K562 (cell line): ENCODE measurements around the gene CCDC175. TPM values are rescaled to one million over a fixed set of nuclear protein-coding genes. Genes with fewer than 3 reads are reported as not detected.

ENCODE experiments used
- ATAC-seq: fragments of 200-7000 bp; cut with Tn5 transposase; 3 replicates; pipeline ENCODE4 v1.9.1; 2020; ENCODE audit warnings: moderate library complexity
- BruUV-seq: library from RNA; stranded (reverse); fragments of 400-500 nt; replicated peaks from 2 replicates; lab custom pipeline; 2021; lab: Mats Ljungman, UMichigan
- CTCF ChIA-PET: fragments of 300-600 bp; formaldehyde crosslinking; extraction: SDS; loops from one replicate; lab custom pipeline; 2021; ENCODE audit warnings: low intra/inter-chr PET ratio; lab: Yijun Ruan, JAX
- POLR2A ChIA-PET: fragments of 300-600, 350-650 bp; sonication (Branson Sonifier 250); formaldehyde crosslinking; extraction: SDS; loops from one replicate; lab custom pipeline; 2021; ENCODE audit warnings: antibody characterized with exemption, inconsistent platforms; lab: Yijun Ruan, JAX
- DNase-seq, 4 experiments: peaks; one replicate each; pipeline versions ENCODE4 v3.0.0 to v3.0.0-alpha.2; 2011 to 2018; ENCODE audit warnings: low spot score in 3 of 4, mixed read lengths in 3 of 4; ENCODE audit errors: extremely low read depth in 1 of 4
- FAIRE-seq: peaks from 2 replicates; lab custom pipeline; 2011; peaks lifted over from hg19 to GRCh38; lab: Jason Lieb, UNC
- H2AFZ ChIP-seq: 2 replicates; pipeline ENCODE4 v1.6.0; 2011; ENCODE audit warnings: low read depth, low read length, control low read depth, inconsistent platforms
- H3K27ac ChIP-seq: fragments of 200-600 bp; 3 replicates; pipeline ENCODE4 v1.8.0; 2011; ENCODE audit warnings: low read depth, mild to moderate bottlenecking, control low read depth, inconsistent platforms, low read length, moderate library complexity, mixed read lengths; ENCODE audit errors: extremely low read depth
- H3K27me3 ChIP-seq, 2 experiments: fragments of 300-600 bp in 1 of 2; 2 replicates in 1 of 2; 3 replicates in 1 of 2; pipeline versions ENCODE4 v1.6.0 to v1.8.0; 2011; ENCODE audit warnings: inconsistent platforms in 2 of 2, low read length in 2 of 2, mild to moderate bottlenecking in 1 of 2, mixed read lengths in 1 of 2, moderate library complexity in 1 of 2; ENCODE audit not compliant: control insufficient read depth in 2 of 2, insufficient read depth in 2 of 2
- H3K36me3 ChIP-seq: fragments of 300-600 bp; 3 replicates; pipeline ENCODE4 v1.8.0; 2011; ENCODE audit warnings: mild to moderate bottlenecking, low read length, inconsistent platforms; ENCODE audit not compliant: control insufficient read depth, insufficient read depth
- H3K4me1 ChIP-seq, 2 experiments: fragments of 200-600 bp in 1 of 2; replicated peaks in 1 of 2; 2 replicates in 1 of 2; 3 replicates in 1 of 2; pipeline versions ENCODE4 v1.5.1 to v1.8.0; 2011; ENCODE audit warnings: inconsistent platforms in 2 of 2, low read length in 2 of 2, mild to moderate bottlenecking in 1 of 2, mixed read lengths in 1 of 2, moderate library complexity in 1 of 2; ENCODE audit not compliant: control insufficient read depth in 2 of 2, insufficient read depth in 2 of 2
- H3K4me2 ChIP-seq: 2 replicates; pipeline ENCODE4 v1.6.1; 2011; ENCODE audit warnings: low read length, control low read depth, inconsistent platforms, mixed read lengths; ENCODE audit not compliant: insufficient read depth
- H3K4me3 ChIP-seq: fragments of 200-600 bp; sonication (generic), shearing (Covaris generic); 2 replicates; pipeline ENCODE4 v1.5.1; 2016; ENCODE audit warnings: control low read depth, inconsistent platforms
- H3K79me2 ChIP-seq: fragments of 200-600 bp; 3 replicates; pipeline ENCODE4 v1.8.0; 2011; ENCODE audit warnings: low read length, inconsistent platforms; ENCODE audit not compliant: control insufficient read depth, insufficient read depth
- H3K9ac ChIP-seq, 2 experiments: 2 replicates each; pipeline versions ENCODE4 v1.6.0 to v1.6.1; 2011; ENCODE audit warnings: low read depth in 2 of 2, low read length in 2 of 2, control low read depth in 1 of 2, inconsistent platforms in 1 of 2, mild to moderate bottlenecking in 1 of 2, mixed read lengths in 1 of 2; ENCODE audit not compliant: insufficient read depth in 1 of 2
- H3K9me1 ChIP-seq: one replicate; pipeline ENCODE4 v1.6.0; 2011; ENCODE audit warnings: inconsistent platforms, mild to moderate bottlenecking, low read length, moderate library complexity; ENCODE audit not compliant: control insufficient read depth, insufficient read depth
- H3K9me3 ChIP-seq: replicated peaks from 2 replicates; pipeline ENCODE4 v1.5.1; 2011; ENCODE audit warnings: low read depth, low read length, inconsistent platforms; ENCODE audit not compliant: control insufficient read depth, insufficient read depth
- H4K20me1 ChIP-seq: replicated peaks from 2 replicates; pipeline ENCODE4 v1.6.1; 2011; ENCODE audit warnings: low read length, inconsistent platforms, mixed read lengths; ENCODE audit not compliant: control insufficient read depth, insufficient read depth
- CHD4 ChIP-seq: fragments of 200-600 bp; sonication (generic); IDR thresholded peaks from 3 replicates; pipeline ENCODE4 v1.6.1; 2012; ENCODE audit warnings: low read depth, mild to moderate bottlenecking, mixed read lengths, low read length, inconsistent platforms; ENCODE audit not compliant: insufficient read depth, insufficient replicate concordance, poor library complexity, severe bottlenecking
- SNRNP70 ChIP-seq: fragments of 200-400 bp; formaldehyde crosslinking; optimal IDR thresholded peaks from 2 replicates; pipeline ENCODE3; 2017; ENCODE audit warnings: low read depth, low read length
- ZFP30 ChIP-seq: fragments of 250-450 bp; sonication (Bioruptor Pico); IDR thresholded peaks from 2 replicates; pipeline ENCODE4 v1.8.0; 2022; ENCODE audit warnings: moderate library complexity, mild to moderate bottlenecking, inconsistent platforms, borderline replicate concordance
- WGBS: fragments of 100-300 bp; shearing (Covaris generic); methylation state at CpG from one replicate; pipeline ENCODE4 v1.1.6; 2016; ENCODE audit warnings: low coverage, mixed read lengths; ENCODE audit not compliant: insufficient coverage; ENCODE audit errors: missing lambda C conversion rate; 5-methylcytosine and 5-hydroxymethylcytosine counted together
- in situ Hi-C: fragments of 300-500 bp; cut with MboI; formaldehyde crosslinking; loops from 4 replicates; pipeline ENCODE4 v1.15.0; 2018; ENCODE audit warnings: inconsistent platforms, mixed read lengths
- intact Hi-C: fragments of 100-400 bp; cut with micrococcal nuclease; formaldehyde crosslinking; loops from 2 replicates; pipeline ENCODE4 v1.14.2; 2022
- polyA plus RNA-seq, 8 experiments: library from polyadenylated mRNA; depleted of rRNA in 4 of 8; stranded (reverse) in 5 of 8; unstranded in 3 of 8; fragments of >200 nt; fragmentation: Nextera tagmentation in 2 of 8; fragmentation: Illumina TruSeq in 1 of 8; extraction: Ambion mirVana in 2 of 8; extraction: Trizol in 1 of 8; gene quantifications; 2 replicates each; pipeline versions ENCODE4 v1.2.1 to v1.2.3, GENCODE V29; 2011 to 2014; ENCODE audit warnings: inconsistent platforms in 1 of 8, missing spikeins in 1 of 8
- total RNA-seq, 7 experiments: library from RNA; depleted of rRNA in 6 of 7; stranded (reverse); fragments of >200 nt in 6 of 7; fragmentation: Illumina TruSeq in 2 of 7; extraction: Trizol in 2 of 7; gene quantifications; 2 replicates each; pipeline versions ENCODE4 v1.2.1 to v1.2.3, GENCODE V29; 2011 to 2021; ENCODE audit warnings: low replicate concordance in 1 of 7
- TF ChIP-seq, protein P1 (sequence below): sonication (generic); formaldehyde crosslinking; IDR thresholded peaks from 2 replicates; pipeline ENCODE4 v1.8.0; 2022; ENCODE audit warnings: missing genetic modification reagents, mild to moderate bottlenecking, borderline replicate concordance

The CCDC175 gene
- total and polyA plus RNA-seq, 9 of the 15 experiments (the other 6 are each of a cell fraction or from before 2014, with no cell fraction given): not detected

DNA sequence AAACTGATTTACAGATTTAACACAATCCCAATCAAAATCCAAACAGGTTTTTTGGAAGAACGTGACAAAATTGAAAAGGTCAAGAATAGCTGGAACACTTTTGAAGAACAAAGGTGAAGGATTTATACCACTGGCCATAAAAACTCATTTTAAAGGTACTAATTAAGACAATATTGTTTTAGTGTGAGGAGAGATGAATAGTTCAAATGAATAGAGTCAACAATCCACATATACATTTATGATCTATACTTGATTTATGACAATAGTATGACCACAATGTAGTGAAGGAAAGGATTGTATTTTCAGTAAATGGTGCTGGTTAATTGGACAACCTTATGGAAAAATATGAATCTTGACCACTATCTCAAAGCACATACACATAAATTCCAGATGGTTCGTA lies 29.3 kb downstream of the CCDC175 start:
- no peaks in the 10 kb centered on the region for H3K9me1 ChIP-seq
- CTCF ChIA-PET: no interaction called here
- FAIRE-seq (no peak), DNase-seq (no peak), ATAC-seq (no peak)
- no peak overlapping the region for H2AFZ ChIP-seq
- H4K20me1 ChIP-seq: no peaks in the 10 kb centered on the region
- in situ Hi-C loops (no loop called here), intact Hi-C loops (no loop called here)
- H3K79me2 ChIP-seq: no peaks in the 10 kb centered on the region
- no peaks in the 10 kb centered on the region for H3K4me1 ChIP-seq
- no peaks in the 10 kb centered on the region for H3K9me3 ChIP-seq
- no peaks in the 10 kb centered on the region for H3K36me3 ChIP-seq
- H3K27ac ChIP-seq: no peak overlapping the region
- no peak overlapping the region for H3K9ac ChIP-seq
- BruUV-seq: no TSS peak
- no peak overlapping the region for H3K4me2 ChIP-seq
- no peak overlapping the region for H3K4me3 ChIP-seq
- 0% methylated on average over 2 of the region's 2 CpGs for WGBS
- H3K27me3 ChIP-seq: no peaks in the 10 kb centered on the region
- POLR2A ChIA-PET: no interaction called here
- TF ChIP-seq ZFP30 (no peak), CHD4 (no peak), SNRNP70 (no peak)
- TF ChIP-seq, protein P1, sequence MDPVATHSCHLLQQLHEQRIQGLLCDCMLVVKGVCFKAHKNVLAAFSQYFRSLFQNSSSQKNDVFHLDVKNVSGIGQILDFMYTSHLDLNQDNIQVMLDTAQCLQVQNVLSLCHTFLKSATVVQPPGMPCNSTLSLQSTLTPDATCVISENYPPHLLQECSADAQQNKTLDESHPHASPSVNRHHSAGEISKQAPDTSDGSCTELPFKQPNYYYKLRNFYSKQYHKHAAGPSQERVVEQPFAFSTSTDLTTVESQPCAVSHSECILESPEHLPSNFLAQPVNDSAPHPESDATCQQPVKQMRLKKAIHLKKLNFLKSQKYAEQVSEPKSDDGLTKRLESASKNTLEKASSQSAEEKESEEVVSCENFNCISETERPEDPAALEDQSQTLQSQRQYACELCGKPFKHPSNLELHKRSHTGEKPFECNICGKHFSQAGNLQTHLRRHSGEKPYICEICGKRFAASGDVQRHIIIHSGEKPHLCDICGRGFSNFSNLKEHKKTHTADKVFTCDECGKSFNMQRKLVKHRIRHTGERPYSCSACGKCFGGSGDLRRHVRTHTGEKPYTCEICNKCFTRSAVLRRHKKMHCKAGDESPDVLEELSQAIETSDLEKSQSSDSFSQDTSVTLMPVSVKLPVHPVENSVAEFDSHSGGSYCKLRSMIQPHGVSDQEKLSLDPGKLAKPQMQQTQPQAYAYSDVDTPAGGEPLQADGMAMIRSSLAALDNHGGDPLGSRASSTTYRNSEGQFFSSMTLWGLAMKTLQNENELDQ (CRISPR knock-in tag): no peak
